Hepatocyte (in vitro differentiated cells): Measurements from ENCODE around the gene TPD52L2. TPM values are rescaled to one million over a fixed set of nuclear protein-coding genes. Genes with fewer than 3 reads are reported as not detected.
"Not testable (repeated sequence)": the region's sequence is repeated elsewhere in the genome, so short reads cannot be mapped to it uniquely, and the experiment has no call there.

Source experiments
- DNase-seq: peaks from one replicate; pipeline ENCODE4 v3.0.0-alpha.2; 2016; ENCODE audit warnings: low spot score
- H2AFZ ChIP-seq: fragments of 200-600 bp; sonication (generic); 2 replicates; pipeline ENCODE4 v1.6.0; 2016; ENCODE audit warnings: antibody characterized with exemption, mild to moderate bottlenecking
- H3K27ac ChIP-seq: fragments of 200-600 bp; sonication (generic); 2 replicates; pipeline ENCODE4 v1.5.1; 2016; ENCODE audit warnings: mild to moderate bottlenecking
- H3K27me3 ChIP-seq: fragments of 200-600 bp; sonication (generic); 2 replicates; pipeline ENCODE4 v1.6.1; 2016
- H3K36me3 ChIP-seq: fragments of 200-600 bp; sonication (generic); replicated peaks from 2 replicates; pipeline ENCODE4 v1.5.1; 2016; ENCODE audit warnings: low read depth; ENCODE audit not compliant: insufficient read depth
- H3K4me1 ChIP-seq: fragments of 200-600 bp; sonication (generic); 2 replicates; pipeline ENCODE4 v1.5.1; 2016; ENCODE audit warnings: mild to moderate bottlenecking, moderate library complexity; ENCODE audit not compliant: insufficient read depth
- H3K4me2 ChIP-seq: fragments of 200-600 bp; sonication (generic); 2 replicates; pipeline ENCODE4 v1.6.0; 2016
- H3K4me3 ChIP-seq: fragments of 200-600 bp; sonication (generic); 2 replicates; pipeline ENCODE4 v1.5.1; 2016; ENCODE audit warnings: mild to moderate bottlenecking
- H3K79me2 ChIP-seq: fragments of 200-600 bp; sonication (generic); 2 replicates; pipeline ENCODE4 v1.6.0; 2017; ENCODE audit warnings: mild to moderate bottlenecking
- H3K9me2 ChIP-seq: fragments of 200-600 bp; sonication (generic); replicated peaks from 2 replicates; pipeline ENCODE4 v1.6.0; 2017; ENCODE audit warnings: mild to moderate bottlenecking; ENCODE audit not compliant: insufficient read depth
- H3K9me3 ChIP-seq: fragments of 200-600 bp; sonication (generic); 2 replicates; pipeline ENCODE4 v1.5.1; 2016; ENCODE audit warnings: low read depth, mild to moderate bottlenecking
- H4K20me1 ChIP-seq: fragments of 200-600 bp; sonication (generic); 2 replicates; pipeline ENCODE4 v1.6.0; 2016; ENCODE audit warnings: mild to moderate bottlenecking; ENCODE audit not compliant: insufficient read depth, poor library complexity, severe bottlenecking
- CTCF ChIP-seq: fragments of 200-600 bp; sonication (generic); IDR thresholded peaks from 2 replicates; pipeline ENCODE4 v1.5.1; 2016; ENCODE audit warnings: antibody characterized with exemption, mild to moderate bottlenecking; ENCODE audit not compliant: poor library complexity
- EZH2 ChIP-seq: fragments of 200-600 bp; sonication (generic); IDR thresholded peaks from 2 replicates; pipeline ENCODE4 v1.6.1; 2016; ENCODE audit warnings: antibody characterized with exemption, mild to moderate bottlenecking, borderline replicate concordance
- EZH2phosphoT487 ChIP-seq: fragments of 200-600 bp; sonication (generic); IDR thresholded peaks from one replicate; pipeline ENCODE4 v1.6.1; 2018; ENCODE audit warnings: antibody characterized with exemption, mild to moderate bottlenecking, low read depth, moderate library complexity; ENCODE audit not compliant: unreplicated experiment, severe bottlenecking
- WGBS: methylation state at CpG from one replicate; pipeline ENCODE4 v1.1.6; 2016; ENCODE audit warnings: low lambda C conversion rate; ENCODE audit errors: missing lambda C conversion rate; 5-methylcytosine and 5-hydroxymethylcytosine counted together
- polyA plus RNA-seq: library from polyadenylated mRNA; unstranded; fragments of >200 nt; fragmentation: Nextera tagmentation; extraction: Ambion mirVana; gene quantifications from 2 replicates; pipeline ENCODE4 v1.2.1, GENCODE V29; 2016
- total RNA-seq: library from RNA; depleted of rRNA; stranded (reverse); fragments of >200 nt; gene quantifications from 2 replicates; pipeline ENCODE4 v1.2.3, GENCODE V29; 2014

TPD52L2 gene
- total and polyA plus RNA-seq, 2 experiments from 2014 or later: 83.2 to 93.8 TPM

DNA sequence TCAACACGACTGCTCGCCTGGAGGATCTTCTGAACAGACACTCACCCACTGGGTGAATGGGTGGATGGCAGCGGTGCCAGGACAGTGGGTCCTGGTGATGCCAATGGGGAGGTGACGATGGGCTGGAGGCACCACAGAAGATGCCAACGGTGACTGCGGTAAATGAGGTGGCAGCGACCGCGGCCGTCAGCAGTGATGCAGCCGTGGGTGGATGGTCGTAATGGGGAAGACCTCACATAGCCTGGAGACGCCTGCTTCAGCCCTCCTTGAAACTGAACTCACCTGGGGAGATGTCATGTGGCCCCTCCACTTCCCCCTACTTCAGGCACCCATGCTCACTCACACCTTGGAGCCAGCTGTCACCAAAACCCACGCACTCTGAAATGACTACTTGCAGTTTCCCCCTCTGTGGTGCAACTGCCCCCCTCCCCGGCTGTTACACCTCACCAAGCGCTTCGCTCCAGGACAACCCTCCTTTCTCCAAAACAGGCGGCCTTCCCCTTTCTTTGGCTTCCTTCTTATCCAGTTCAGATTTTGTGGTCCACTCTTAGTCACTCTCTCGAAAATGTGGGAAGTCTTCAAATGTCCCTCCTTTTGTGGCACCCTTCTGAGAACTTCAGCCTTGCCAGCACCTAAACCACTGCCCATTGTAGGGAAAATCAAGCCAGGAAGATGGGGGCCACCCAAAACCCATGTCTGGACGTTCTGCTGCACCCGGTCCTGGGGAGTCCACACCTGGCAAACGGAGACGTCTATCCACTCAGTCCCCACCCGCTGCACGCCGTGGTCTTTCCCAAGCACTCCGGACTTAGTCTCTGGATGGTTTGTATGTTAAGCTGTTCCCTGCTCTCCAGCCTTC lies 14.2 kb upstream of the TPD52L2 start:
- Histone ChIP-seq H3K4me3 (no peak overlapping the region), H3K27ac (no peak overlapping the region), H3K36me3 (no peaks in the 10 kb centered on the region), H3K79me2 (no peaks in the 10 kb centered on the region), H3K9me3 (no peaks in the 10 kb centered on the region), H3K9me2 (no peaks in the 10 kb centered on the region), H3K4me1 (peaks cover 34% of the 10 kb centered on the region), H3K4me2 (no peak overlapping the region), H4K20me1 (no peaks in the 10 kb centered on the region), H2AFZ (no peak overlapping the region), H3K27me3 (peaks cover 17% of the 10 kb centered on the region)
- no peak for TF ChIP-seq EZH2
- TF ChIP-seq CTCF: no peak
- no peak for TF ChIP-seq EZH2phosphoT487
- no peak for DNase-seq
- WGBS: 89% methylated on average over 27 of the region's 27 CpGs

DNA sequence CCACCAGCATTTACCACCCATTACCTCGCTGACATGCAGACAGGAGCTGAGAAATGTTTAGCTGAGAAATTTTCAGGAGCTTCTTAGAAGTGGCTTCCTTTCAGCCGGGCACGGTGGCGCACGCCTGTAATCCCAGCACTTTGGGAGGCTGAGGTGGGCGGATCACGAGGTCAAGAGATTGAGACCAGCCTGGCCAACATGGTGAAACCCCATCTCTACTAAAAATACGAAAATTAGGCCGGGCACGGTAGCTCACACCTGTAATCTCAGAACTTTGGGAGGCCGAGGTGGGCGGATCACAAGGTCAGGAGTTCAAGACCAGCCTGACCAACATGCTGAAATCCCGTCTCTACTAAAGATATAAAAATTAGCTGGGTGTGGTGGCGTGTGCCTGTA lies 13.5 kb upstream of the TPD52L2 start:
- Histone ChIP-seq H3K4me1 (peaks cover 28% of the 10 kb centered on the region), H3K27me3 (peaks cover 23% of the 10 kb centered on the region)
- H3K9me2 ChIP-seq, H3K4me3 ChIP-seq, H2AFZ ChIP-seq, H3K27ac ChIP-seq, H3K9me3 ChIP-seq, DNase-seq, H3K79me2 ChIP-seq, H4K20me1 ChIP-seq, H3K4me2 ChIP-seq, H3K36me3 ChIP-seq: not testable (repeated sequence)
- WGBS: 92% methylated on average over 13 of the region's 14 CpGs

DNA sequence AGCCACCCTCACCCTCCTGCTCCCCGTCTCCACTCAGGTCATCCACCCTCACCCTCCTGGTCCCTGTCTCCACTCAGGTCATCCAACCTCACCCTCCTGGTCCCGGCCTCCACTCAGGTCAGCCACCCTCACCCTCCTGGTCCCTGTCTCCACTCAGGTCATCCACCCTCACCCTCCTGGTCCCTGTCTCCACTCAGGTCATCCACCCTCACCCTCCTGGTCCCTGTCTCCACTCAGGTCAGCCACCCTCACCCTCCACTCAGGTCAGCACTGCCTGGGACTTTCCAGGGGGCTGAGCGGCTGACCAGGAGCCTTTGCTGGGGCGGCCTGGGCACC lies 11.4 kb upstream of the TPD52L2 start:
- not testable (repeated sequence) for H3K4me3 ChIP-seq, H3K4me2 ChIP-seq, H3K79me2 ChIP-seq, H4K20me1 ChIP-seq, H2AFZ ChIP-seq, H3K9me3 ChIP-seq, H3K9me2 ChIP-seq, H3K27ac ChIP-seq, DNase-seq, H3K36me3 ChIP-seq
- 90% methylated on average over 4 of the region's 4 CpGs for WGBS
- Histone ChIP-seq H3K27me3 (peaks cover 23% of the 10 kb centered on the region), H3K4me1 (peaks cover 32% of the 10 kb centered on the region)

GRCh38 chr20:63854069-63854765 lies 10.9 kb upstream of the TPD52L2 start:
- 55% methylated on average over 13 of the region's 17 CpGs for WGBS
- Histone ChIP-seq H3K79me2 (no peaks in the 10 kb centered on the region), H3K4me2 (peak overlapping the region; percentile 75), H3K9me2 (no peaks in the 10 kb centered on the region), H4K20me1 (no peaks in the 10 kb centered on the region), H3K4me1 (peaks cover 36% of the 10 kb centered on the region), H3K27me3 (peaks cover 23% of the 10 kb centered on the region), H3K27ac (no peak overlapping the region), H3K9me3 (no peaks in the 10 kb centered on the region), H3K36me3 (no peaks in the 10 kb centered on the region), H3K4me3 (no peak overlapping the region), H2AFZ (no peak overlapping the region)
- no peak for TF ChIP-seq CTCF
- no peak for TF ChIP-seq EZH2phosphoT487
- TF ChIP-seq EZH2: no peak
- DNase-seq: no peak
